GM21390 (cell line): ENCODE measurements around the gene TMC7.

ENCODE experiments used
- ATAC-seq: cut with Tn5 transposase; IDR thresholded peaks from one replicate; pipeline ENCODE4 v1.9.1; 2021; ENCODE audit not compliant: unreplicated experiment

TMC7 gene

GRCh38 chr16:19021747-19022146 lies 38.0 kb downstream of the TMC7 start:
- no peak for ATAC-seq

GRCh38 chr16:19027416-19027815 lies 43.7 kb downstream of the TMC7 start:
- no peak for ATAC-seq

GRCh38 chr16:19029980-19030379 lies 46.2 kb downstream of the TMC7 start:
- no peak for ATAC-seq

- no peak for ATAC-seq
Observed at GRCh38 chr16:19031738-19032137, 48.0 kb downstream of the TMC7 start.

- no peak for ATAC-seq
Observed at GRCh38 chr16:19033761-19034160, 50.0 kb downstream of the TMC7 start.

- no peak for ATAC-seq
Observed at GRCh38 chr16:19040400-19040799, 56.7 kb downstream of the TMC7 start.

GRCh38 chr16:19044769-19045168 lies 61.0 kb downstream of the TMC7 start:
- no peak for ATAC-seq

- no peak for ATAC-seq
Observed at GRCh38 chr16:19046062-19046461, 62.3 kb downstream of the TMC7 start.

- no peak for ATAC-seq
Observed at GRCh38 chr16:19062706-19063105, 79.0 kb downstream of the TMC7 start.

GRCh38 chr16:19066988-19067348 lies 83.2 kb downstream of the TMC7 start:
- no peak for ATAC-seq

- ATAC-seq = peak; percentile 86
Observed at GRCh38 chr16:19067349-19068236, 83.9 kb downstream of the TMC7 start, which contains the start of gene COQ7. COQ7 (plus strand) TSS chr16:19067614; CDS start chr16:19067665, 51 bp downstream.

GRCh38 chr16:19068237-19068815 lies 84.6 kb downstream of the TMC7 start:
- no peak for ATAC-seq

GRCh38 chr16:19071811-19072777 lies 88.4 kb downstream of the TMC7 start:
- ATAC-seq = no peak

- no peak for ATAC-seq
Observed at GRCh38 chr16:19073344-19073743, 89.6 kb downstream of the TMC7 start.

- no peak for ATAC-seq
Observed at GRCh38 chr16:19073863-19074262, 90.1 kb downstream of the TMC7 start.

GRCh38 chr16:19075511-19075910 lies 91.8 kb downstream of the TMC7 start:
- no peak for ATAC-seq

GRCh38 chr16:19077879-19078278 lies 94.1 kb downstream of the TMC7 start:
- no peak for ATAC-seq

GRCh38 chr16:19083670-19084069 lies 99.9 kb downstream of the TMC7 start:
- no peak for ATAC-seq

- no peak for ATAC-seq
Observed at GRCh38 chr16:19084139-19084538, 100.4 kb downstream of the TMC7 start.

- ATAC-seq = no peak
Observed at GRCh38 chr16:19084879-19085278, 101.1 kb downstream of the TMC7 start.

GRCh38 chr16:19085679-19086200 lies 102.0 kb downstream of the TMC7 start:
- no peak for ATAC-seq
